K562 (cell line): Measurements from ENCODE around the gene MXI1. TPM values are rescaled to one million over a fixed set of nuclear protein-coding genes. Genes with fewer than 3 reads are reported as not detected.

Experiments used
- CHD7 ChIP-seq: fragments of 200-600 bp; sonication (generic); IDR thresholded peaks from one replicate; pipeline ENCODE4 v1.6.1; 2012; ENCODE audit warnings: mild to moderate bottlenecking, low read depth, low read length, inconsistent platforms
- CXXC5 ChIP-seq: fragments of 250-450 bp; sonication (Bioruptor Pico); IDR thresholded peaks from 2 replicates; pipeline ENCODE4 v1.8.0; 2022; ENCODE audit warnings: inconsistent platforms, mild to moderate bottlenecking, moderate library complexity
- E2F3 ChIP-seq: fragments of 250-450 bp; sonication (Bioruptor Pico); IDR thresholded peaks from 2 replicates; pipeline ENCODE4 v1.4.0; 2020; ENCODE audit warnings: mild to moderate bottlenecking
- ELK1 ChIP-seq: sonication (generic); formaldehyde crosslinking; IDR thresholded peaks from 2 replicates; pipeline ENCODE4 v1.8.1; 2022; ENCODE audit warnings: missing genetic modification reagents
- MAFF ChIP-seq: IDR thresholded peaks from 2 replicates; pipeline ENCODE4 v1.6.1; 2012; ENCODE audit warnings: low read length, improper control_type of control experiment
- MAFG ChIP-seq: fragments of 450-650 bp; conservative IDR thresholded peaks from 2 replicates; pipeline ENCODE4 v1.6.1; 2016; ENCODE audit warnings: missing genetic modification characterization, missing compliant biosample characterization
- NCOR1 ChIP-seq: fragments of 450-650 bp; IDR thresholded peaks from 2 replicates; pipeline ENCODE4 v1.6.1; 2016; ENCODE audit warnings: mild to moderate bottlenecking, moderate library complexity
- RHOXF2B ChIP-seq: fragments of 250-450 bp; sonication (Bioruptor Pico); conservative IDR thresholded peaks from 2 replicates; pipeline ENCODE4 v1.5.1; 2021
- SMAD1 ChIP-seq: fragments of 150-350 bp; IDR thresholded peaks from 2 replicates; pipeline ENCODE4 v1.6.1; 2014; ENCODE audit warnings: low read length, low read depth; ENCODE audit not compliant: partially characterized antibody
- polyA plus RNA-seq, 8 experiments: library from polyadenylated mRNA; depleted of rRNA in 4 of 8; stranded (reverse) in 5 of 8; unstranded in 3 of 8; fragments of >200 nt; fragmentation: Nextera tagmentation in 2 of 8; fragmentation: Illumina TruSeq in 1 of 8; extraction: Ambion mirVana in 2 of 8; extraction: Trizol in 1 of 8; gene quantifications; 2 replicates each; pipeline versions ENCODE4 v1.2.1 to v1.2.3, GENCODE V29; 2011 to 2014; ENCODE audit warnings: inconsistent platforms in 1 of 8, missing spikeins in 1 of 8
- total RNA-seq, 7 experiments: library from RNA; depleted of rRNA in 6 of 7; stranded (reverse); fragments of >200 nt in 6 of 7; fragmentation: Illumina TruSeq in 2 of 7; extraction: Trizol in 2 of 7; gene quantifications; 2 replicates each; pipeline versions ENCODE4 v1.2.1 to v1.2.3, GENCODE V29; 2011 to 2021; ENCODE audit warnings: low replicate concordance in 1 of 7
- TF ChIP-seq, protein P1 (sequence below): fragments of 450-650 bp; IDR thresholded peaks from 2 replicates; pipeline ENCODE4 v1.6.1; 2017; ENCODE audit warnings: mild to moderate bottlenecking, moderate library complexity
- TF ChIP-seq, protein P2 (sequence below): sonication (generic); formaldehyde crosslinking; IDR thresholded peaks from 2 replicates; pipeline ENCODE4 v1.8.0; 2022; ENCODE audit warnings: mild to moderate bottlenecking, missing genetic modification reagents
- TF ChIP-seq, protein P3 (sequence below): sonication (generic); formaldehyde crosslinking; IDR thresholded peaks from 2 replicates; pipeline ENCODE4 v1.8.1; 2023; ENCODE audit warnings: mild to moderate bottlenecking, missing genetic modification reagents

MXI1 gene
- total and polyA plus RNA-seq, 9 of the 15 experiments (the other 6 are each of a cell fraction or from before 2014, with no cell fraction given): 9.1 to 23.7 (median 14.8) TPM

- TF ChIP-seq, protein P1, sequence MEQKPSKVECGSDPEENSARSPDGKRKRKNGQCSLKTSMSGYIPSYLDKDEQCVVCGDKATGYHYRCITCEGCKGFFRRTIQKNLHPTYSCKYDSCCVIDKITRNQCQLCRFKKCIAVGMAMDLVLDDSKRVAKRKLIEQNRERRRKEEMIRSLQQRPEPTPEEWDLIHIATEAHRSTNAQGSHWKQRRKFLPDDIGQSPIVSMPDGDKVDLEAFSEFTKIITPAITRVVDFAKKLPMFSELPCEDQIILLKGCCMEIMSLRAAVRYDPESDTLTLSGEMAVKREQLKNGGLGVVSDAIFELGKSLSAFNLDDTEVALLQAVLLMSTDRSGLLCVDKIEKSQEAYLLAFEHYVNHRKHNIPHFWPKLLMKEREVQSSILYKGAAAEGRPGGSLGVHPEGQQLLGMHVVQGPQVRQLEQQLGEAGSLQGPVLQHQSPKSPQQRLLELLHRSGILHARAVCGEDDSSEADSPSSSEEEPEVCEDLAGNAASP: no peak
- TF ChIP-seq SMAD1 (no peak), MAFG (tag) (no peak), CHD7 (no peak), CXXC5 (CRISPR knock-in tag) (peak; percentile 60), NCOR1 (no peak), E2F3 (no peak), ELK1 (no peak), MAFF (no peak), RHOXF2B (CRISPR knock-in tag) (no peak)
- TF ChIP-seq, protein P2, sequence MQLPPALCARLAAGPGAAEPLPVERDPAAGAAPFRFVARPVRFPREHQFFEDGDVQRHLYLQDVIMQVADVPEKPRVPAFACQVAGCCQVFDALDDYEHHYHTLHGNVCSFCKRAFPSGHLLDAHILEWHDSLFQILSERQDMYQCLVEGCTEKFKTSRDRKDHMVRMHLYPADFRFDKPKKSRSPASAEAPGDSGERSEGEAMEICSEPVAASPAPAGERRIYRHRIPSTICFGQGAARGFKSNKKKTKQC (CRISPR knock-in tag): no peak
- TF ChIP-seq, protein P3, sequence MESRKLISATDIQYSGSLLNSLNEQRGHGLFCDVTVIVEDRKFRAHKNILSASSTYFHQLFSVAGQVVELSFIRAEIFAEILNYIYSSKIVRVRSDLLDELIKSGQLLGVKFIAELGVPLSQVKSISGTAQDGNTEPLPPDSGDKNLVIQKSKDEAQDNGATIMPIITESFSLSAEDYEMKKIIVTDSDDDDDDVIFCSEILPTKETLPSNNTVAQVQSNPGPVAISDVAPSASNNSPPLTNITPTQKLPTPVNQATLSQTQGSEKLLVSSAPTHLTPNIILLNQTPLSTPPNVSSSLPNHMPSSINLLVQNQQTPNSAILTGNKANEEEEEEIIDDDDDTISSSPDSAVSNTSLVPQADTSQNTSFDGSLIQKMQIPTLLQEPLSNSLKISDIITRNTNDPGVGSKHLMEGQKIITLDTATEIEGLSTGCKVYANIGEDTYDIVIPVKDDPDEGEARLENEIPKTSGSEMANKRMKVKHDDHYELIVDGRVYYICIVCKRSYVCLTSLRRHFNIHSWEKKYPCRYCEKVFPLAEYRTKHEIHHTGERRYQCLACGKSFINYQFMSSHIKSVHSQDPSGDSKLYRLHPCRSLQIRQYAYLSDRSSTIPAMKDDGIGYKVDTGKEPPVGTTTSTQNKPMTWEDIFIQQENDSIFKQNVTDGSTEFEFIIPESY (CRISPR knock-in tag): no peak
Measured at GRCh38 chr10:110221721-110222261, 14.4 kb downstream of the MXI1 start (continued).
